GM18498 (cell line): Measurements from ENCODE around the gene SERINC3.
"Not testable (repeated sequence)": the region's sequence is repeated elsewhere in the genome, so short reads cannot be mapped to it uniquely, and the experiment has no call there.

Experiments used
- ATAC-seq: cut with Tn5 transposase; IDR thresholded peaks from one replicate; pipeline ENCODE4 v1.9.1; 2021; ENCODE audit warnings: mild to moderate bottlenecking, moderate library complexity; ENCODE audit not compliant: unreplicated experiment

Gene SERINC3

DNA sequence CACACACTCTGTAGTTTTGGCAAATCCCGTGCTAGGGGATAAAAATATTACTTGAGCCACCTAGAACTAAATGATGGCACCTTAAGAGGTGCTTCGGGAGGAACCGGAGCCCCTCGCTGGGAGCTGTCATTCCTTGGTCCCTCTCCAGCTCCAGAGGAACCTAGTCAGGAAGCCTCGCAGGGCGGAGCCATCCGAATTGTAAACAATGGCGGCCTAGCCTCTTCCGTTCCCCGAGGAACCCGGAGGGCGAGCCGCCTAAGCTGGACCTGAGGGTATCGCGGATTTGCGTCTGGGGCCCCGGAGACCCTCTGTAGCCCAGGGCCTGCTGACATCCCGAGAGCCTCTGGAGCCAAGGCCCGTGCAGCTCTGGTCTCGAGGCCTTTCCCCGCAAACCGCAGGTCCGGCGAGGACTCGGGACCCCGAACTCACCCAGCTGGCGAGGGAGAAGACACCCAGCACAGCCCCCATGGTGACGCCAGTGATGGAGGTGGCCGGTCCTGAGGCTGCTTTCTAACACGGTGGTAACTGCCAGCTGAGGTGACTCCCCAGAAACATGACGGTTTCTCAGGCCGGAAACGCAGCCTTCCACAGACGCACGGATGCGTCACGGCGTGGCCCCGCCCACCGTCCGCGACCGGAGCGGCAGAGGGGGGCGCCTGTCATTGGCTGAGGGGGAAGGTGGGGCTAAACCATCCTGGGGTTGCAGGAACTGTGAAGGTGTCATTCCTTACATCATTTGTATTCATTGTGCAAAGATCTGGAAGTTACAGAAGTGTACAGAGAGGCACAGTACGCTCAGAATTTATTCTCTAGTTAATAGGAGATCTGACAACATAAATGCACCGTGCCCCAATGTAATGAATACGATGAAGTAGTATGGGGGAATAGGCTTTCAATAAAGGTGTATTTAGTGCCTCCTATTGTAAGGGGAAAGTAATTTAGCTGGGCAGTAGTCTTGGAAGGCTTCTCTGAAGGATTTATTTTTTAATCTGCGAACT is at the start of gene SERINC3:
Gene SERINC3 (minus strand): TSS at position 587 of the 998 bp plus-strand sequence. CDS start 119 bp downstream, at position 468.
- ATAC-seq = peak; percentile 98

DNA sequence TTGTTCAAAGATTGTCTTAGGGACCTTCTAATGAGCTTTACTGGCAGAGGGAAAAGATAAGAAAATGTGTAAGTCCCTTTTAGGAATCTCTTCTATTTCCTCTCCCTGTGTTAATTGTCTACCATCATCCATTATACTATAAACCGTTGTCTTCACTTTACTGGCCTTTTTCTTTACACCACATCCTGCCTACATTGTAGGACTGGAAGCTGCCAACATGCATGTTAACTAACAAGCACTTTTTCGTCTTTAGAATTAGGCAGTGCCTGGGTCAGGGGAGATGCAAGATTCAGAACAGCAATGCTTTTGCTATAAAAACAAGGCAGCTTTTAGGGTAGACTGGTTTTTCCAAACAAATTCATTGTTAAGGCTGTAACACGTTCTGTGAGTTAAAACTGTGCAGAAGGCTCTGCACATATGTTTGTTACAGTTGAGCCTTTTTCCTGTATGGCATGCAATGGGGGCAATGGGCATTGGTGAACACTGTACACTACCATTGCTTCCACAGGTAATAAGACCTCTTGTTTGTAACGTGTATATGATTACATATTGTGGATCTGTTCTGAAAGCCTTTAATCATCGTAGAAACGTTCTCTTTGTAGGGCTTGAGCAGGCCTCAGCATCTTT is 49.6 kb upstream of the SERINC3 start:
- ATAC-seq = no peak

DNA sequence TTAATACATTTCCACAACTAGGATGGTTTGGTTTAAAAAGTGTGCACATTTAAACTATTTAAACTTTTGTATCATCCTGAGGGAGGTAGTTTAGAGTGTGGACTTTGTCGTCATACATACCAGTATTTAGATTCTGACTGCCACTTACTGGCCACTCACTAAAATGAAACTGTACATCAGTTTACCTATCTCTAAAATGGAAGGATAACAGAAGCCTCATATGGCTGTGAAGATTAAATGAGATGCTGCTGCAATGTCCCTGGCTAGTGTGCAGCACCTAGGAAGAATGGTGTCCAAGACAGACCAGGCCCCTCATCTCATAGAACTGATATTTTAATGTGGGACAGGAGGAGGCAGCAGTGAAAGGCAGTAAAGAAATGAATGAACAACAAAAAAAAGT is 48.5 kb upstream of the SERINC3 start:
- no peak for ATAC-seq

DNA sequence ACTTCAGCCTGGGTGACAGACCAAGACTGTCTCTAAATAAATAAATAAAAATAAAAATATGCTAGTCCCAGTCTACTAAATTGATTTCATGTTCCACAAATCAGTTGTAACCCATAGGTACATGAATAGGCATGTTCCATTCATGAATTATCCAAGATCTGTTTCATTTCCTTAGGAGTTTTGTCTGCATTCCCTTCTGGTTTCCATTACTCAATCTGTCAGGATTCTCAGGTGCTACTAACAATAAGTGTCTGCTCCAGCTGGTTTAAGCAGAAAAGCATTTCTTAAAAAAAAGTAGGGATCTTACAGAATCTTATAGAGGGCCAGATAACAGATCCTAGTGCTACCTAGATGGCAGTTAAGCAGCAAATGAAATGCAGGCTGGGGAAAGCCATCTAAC is 44.9 kb upstream of the SERINC3 start:
- no peak for ATAC-seq

DNA sequence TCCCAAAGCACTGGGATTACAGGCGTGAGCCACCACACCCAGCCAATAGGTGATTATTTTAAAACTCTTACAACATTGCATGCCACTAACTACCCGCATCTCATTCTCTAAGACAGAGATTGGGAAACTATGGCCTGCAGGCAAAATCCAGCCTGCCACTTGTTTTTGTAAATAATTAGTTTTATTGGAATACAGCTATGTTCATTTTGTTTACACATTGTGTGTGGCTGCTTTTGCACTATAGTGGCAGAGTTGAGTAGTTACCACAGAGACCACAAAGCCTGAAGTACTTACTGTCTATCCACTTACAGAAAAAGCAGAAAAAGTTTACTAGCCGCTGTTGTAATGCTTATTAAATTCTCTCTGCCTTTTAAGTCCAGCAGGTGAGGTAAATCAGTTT is 44.1 kb upstream of the SERINC3 start:
- no peak for ATAC-seq

DNA sequence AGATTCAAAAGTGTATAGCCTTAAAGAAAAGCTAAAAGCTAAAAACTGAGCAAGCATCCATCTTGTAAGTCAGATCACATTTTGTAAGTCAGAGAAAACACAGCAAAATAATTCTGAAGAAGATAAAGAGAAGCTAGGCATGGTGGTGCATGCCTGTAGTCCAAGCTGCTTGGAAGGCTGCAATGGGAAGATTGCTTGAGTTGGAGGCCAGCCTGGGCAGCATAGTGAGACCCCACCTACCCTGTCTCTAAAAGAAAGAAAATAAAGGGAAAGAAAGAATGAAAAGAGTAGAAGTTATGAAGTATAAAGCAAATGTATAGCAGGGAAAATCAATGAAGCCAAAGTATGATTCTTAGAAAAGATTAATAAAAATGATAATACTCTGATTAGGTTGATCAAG is 40.0 kb upstream of the SERINC3 start:
- ATAC-seq = no peak

DNA sequence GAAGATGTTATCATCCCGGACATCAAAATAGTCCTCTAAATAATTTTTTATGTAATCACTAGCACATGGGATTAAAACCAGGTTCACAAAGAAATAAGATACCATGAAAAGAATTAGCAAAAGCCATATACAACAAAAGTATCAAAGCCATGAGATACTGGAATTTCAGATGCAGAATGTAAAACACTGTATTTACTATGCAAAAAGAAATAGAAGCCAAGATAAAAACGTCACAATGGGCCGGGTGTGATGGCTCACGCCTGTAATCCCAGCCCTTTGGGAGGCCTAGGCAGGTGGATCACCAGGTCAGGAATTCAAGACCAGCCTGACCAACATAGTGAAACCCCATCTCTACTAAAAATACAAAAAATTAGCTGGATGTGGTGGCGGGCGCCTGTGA is 38.9 kb upstream of the SERINC3 start:
- not testable (repeated sequence) for ATAC-seq

DNA sequence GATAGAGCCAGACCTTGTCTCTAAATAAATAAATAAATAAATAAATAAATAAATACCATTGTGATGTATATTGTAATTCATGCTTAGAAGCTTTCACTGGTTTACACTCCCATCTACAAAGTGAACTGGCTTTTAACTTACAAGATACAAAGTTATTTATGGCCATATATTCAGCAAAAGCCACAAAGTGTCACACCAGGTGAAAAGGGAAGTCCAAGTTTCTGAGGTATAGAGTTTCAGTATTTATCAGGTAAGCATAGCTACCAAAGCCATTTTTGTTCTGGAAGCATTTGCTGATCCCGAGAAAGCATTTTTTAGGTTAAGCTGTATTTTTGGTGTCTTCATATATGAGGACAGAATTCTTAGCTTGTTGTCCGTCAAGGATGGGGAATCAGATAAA is 38.4 kb upstream of the SERINC3 start:
- ATAC-seq = no peak

DNA sequence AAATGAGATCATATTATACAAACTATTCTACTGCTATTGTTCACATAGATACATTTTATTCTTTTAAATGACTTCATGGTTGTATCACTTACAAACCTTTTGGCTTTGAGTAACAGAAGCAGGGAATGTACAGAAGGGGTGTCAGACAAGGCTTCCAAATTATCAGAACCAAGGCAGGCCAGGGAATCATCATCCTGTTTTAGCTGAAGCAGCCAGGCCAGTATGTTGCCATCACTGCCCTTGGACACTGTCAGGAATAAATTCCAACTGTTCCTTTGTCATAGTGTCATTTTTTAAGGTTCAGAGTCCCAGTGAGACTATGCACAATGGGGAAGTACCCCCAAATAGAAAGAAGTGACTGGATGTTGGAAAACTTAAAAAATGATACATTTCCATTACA is 37.4 kb upstream of the SERINC3 start:
- ATAC-seq = no peak

DNA sequence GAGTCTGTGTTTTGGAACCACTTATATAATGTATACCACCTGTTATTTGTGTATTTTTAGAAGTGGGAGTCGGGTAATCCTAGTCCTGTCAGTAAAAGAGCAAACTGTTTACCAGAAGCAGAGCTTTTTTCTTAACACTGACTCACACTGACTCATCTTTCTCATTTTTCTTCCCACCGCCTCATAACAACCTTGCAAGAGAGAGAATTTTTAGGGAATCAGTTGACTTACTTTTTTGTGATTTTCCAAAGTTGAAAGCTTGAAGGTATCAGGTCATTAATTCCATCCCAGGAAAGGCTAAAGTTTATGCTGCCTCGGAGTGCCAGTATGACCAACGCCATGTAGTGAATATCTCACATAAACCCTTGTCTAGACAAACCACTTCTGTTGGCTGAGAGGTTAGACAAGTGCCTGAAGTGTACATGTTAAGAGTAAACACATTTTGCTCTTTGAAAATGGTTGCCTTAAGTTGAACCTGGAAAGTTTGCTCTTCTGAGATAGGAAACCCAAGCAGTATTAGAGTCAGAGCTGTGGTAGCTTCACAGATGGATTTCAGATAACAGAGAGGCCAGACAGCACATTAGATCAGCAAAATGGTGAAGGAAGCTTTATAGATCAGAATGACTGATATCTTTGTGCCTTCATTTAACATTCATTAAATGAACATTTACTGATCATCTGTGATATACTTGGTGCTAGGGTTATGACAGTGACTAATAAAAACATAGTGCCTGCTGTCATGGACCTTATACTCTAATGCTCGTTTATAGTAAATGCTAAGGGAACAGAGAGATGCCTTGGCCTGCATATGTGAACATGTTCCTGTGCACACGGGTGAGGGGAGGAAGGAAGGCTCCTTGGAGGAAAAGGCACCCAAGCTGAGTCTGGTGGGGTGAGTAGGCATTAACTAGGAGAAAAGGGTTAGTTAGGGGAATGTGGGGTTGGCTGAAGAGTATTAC is 31.4 kb upstream of the SERINC3 start:
- no peak for ATAC-seq

DNA sequence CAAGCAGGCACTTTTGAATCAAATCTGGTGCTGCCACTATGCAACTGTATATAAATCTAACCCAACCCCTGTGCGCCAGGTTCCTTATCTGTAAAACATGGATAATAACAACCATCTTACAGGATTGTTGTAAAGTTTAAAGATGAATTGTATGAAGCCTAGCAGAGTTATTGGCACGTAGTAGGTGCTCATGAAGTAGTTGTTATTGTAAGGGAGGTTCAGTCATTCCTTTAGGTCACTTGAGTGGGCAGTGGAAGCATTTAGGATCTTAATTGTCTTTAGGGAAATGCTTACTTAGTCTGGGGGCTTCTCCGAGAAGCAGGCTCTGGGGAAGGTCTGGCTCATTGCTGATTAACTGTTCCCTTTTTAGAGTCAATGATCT is 30.7 kb upstream of the SERINC3 start:
- no peak for ATAC-seq

DNA sequence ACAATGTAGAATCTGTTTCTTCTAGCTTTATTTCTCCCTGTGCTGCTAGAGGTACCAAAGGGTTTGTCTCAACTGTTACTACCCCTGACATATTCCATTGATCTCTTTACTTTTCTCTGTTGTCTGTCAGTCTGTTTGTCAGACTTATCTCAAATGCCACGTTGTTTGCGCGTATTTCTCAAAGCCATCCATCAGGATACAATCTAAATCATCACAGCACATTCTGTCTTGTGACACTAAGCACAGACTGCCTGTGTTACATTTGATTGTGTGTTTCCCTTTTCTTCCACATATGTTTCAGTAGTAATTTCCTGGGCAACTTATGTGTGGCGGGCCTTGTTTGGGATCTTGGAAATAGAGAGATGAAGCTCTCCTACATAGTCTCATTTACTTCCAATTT is 30.2 kb upstream of the SERINC3 start:
- ATAC-seq = no peak

DNA sequence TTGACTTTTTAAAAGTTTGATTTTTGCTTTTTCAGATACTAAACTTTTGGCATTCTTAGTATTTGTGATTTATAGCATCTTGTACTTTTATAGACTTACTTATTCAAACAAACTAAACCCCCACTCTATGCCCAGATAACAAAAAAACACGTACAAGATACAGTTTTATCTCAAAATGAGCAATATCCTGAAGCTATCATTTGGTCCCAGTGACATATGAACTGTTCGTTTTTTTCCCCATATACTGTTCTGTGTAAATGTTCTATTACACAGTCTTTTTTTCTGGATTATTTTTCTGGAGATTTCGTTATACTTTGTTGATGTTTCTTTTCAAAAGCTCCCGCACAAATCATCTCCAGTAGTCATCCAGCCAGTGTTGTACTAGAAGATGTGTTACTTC is 27.3 kb upstream of the SERINC3 start:
- no peak for ATAC-seq

DNA sequence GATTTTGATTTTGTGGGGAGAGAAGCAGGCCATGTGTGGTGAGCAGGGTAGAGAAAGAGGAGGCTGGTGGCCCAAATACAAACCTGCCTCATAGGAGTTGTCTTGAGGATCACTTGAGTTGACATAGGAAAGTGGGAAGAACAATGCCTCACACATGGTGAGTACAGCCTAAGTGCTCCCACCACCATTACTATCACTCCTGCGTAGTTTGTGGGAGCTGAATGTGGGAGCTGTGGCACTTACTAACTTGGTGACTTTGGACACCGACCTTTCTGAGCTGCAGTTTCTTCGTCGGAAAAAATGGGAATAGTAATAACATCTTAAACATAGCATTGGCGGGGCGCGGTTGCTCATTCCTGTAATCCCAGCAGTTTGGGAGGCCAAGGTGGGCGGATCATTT is 25.5 kb upstream of the SERINC3 start:
- no peak for ATAC-seq

DNA sequence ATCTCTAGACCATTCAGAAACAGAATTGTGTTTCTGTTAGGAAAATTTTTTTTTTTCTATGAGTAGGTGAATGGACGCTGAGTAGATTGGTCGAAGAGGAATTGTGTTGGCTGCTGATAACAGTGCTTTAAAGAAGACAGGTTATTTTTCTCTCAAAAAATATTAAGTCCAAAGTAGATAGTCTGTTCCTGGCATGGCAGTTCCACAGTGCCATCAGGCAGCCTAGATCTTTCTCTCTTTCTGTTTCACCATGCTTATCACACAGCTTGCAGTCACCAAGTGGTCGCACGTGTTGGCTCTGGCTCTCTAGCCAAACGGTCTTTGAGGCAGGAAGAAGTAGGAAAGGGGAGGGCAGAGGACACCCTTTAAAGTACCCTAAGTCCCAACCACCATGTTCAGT is 22.4 kb upstream of the SERINC3 start:
- ATAC-seq = no peak

DNA sequence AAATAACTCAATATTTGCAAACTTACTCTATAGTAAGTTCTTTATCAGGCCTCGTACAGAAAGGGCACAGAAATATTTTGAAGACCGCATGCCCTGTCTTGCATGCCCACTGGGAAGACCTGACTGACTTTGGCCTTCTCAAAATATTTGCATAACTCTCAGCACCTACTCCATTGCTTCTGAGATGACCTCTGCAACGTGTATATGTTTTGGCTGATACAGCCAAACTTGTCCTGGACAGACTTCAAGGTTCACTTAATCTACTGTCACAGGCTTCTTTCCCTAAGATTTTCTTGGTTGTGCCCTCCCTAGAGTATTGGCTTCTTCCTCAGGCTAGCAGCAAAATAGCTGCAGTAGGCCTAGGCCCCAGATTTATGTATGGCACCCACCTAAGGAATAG is 21.5 kb upstream of the SERINC3 start:
- no peak for ATAC-seq

DNA sequence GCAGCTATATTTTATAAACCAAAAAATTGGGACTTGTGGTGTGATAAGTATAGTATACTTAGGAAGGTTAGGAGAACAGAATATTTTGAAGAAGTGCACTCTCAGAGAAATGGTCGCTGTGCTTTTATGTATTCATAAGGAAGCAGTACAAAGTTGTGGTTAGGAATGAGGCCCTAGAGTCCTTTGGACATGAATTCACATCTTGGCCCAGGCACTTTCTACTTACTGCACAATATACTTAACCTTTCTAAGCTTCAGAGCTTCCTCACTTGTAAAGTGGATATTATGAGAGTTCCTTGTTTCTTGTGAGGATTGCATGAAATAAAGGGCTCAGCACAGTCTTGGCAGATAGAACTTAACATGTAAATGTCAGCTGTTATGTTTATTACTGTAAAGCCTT is 21.0 kb upstream of the SERINC3 start:
- ATAC-seq = no peak

DNA sequence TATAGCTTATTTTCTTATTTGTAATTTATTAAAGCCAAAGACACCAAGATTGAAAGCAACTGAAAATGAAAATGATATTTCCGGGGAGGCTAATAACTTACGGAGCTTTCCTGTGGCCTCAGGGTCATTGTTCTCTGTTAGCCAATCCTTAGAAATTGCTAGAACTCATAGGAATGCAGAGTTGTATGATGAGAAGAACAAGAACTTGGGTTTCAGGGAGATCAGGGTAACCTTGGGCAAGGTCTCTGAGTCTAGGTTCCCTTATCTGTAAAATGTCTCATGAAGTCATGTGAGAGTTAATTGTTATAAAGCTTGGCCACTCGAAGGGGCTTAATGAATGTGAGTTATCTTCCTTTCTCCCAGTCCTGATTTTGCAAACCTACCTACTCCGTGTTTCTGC is 20.1 kb upstream of the SERINC3 start:
- no peak for ATAC-seq

DNA sequence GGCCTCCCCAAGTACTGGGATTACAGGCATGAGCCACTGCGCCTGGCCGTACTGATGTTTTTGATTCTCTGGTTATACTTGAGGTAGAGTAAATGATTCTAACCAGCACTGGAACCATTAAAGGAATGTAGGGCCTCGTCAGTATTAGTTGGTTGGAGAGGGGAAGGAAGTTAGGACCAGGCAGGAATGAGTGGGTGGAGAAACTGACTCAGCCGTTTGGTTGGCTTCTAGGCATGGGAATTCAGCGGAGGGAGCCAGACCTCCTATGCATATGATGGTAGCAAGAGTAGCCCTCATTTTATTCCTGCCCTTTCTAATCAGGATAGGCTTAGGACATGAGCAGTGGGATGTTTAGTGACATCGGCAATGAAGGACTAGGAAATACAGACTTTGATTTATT is 19.0 kb upstream of the SERINC3 start:
- no peak for ATAC-seq

DNA sequence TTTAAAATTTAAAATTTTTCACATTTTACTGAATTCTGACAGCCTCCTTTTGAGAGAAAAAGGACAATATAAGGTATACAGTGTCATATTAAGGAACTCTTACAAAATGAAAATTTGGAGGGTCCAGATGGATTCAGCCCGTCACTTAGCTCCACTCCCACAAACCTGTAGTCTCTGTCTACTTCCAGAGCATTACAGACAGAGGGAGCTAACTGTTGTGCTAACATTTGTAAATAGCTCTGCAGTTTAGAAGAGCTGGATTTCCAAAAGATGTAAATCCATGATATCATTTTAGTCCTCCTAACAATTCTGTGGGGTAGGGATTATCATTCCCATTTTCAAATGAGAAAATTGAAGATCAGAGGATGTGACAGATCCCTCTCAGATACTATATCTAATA is 16.1 kb upstream of the SERINC3 start:
- no peak for ATAC-seq

DNA sequence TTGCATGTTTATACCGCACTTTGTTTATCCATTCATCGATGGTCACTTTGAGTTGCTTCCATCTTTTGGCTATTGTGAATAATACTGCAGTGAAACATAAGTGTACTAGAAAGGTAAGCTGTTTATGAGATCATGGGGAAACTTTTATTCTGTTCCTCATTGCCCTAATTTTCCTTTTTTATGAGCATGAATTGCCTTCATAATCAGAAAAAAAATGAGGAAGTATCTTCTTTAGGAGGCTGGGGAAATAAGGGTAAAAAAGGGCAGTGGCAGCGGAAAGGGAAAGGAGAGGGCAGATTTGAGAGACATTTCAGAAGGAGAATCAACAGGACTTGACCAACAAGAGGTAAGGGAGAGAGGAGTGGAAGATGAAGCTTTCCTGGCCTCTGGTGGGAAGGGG is 14.3 kb upstream of the SERINC3 start:
- no peak for ATAC-seq
